ENCODE data around the gene MTNR1B. TPM values are rescaled to one million over a fixed set of nuclear protein-coding genes. Genes with fewer than 3 reads are reported as not detected.

MTNR1B gene
- total RNA-seq, 4 donors from 2014 or later, result not detected

GRCh38 chr11:92965196-92965595, 4.3 kb upstream of the MTNR1B start:
- intact Hi-C loops (cut with DNase I; ENCODE audit: low total_unique reads), result no loop called here
- no peak overlapping the region for H3K4me3 ChIP-seq
- DNase-seq, result no peak
- TF ChIP-seq CTCF (IDR thresholded peaks at IDR 0.05), result no peak
- no peak for TF ChIP-seq POLR2A (IDR thresholded peaks at IDR 0.05)
- no peaks in the 10 kb centered on the region for H3K9me3 ChIP-seq
- no peaks in the 10 kb centered on the region for H3K4me1 ChIP-seq
- no peaks in the 10 kb centered on the region for H3K36me3 ChIP-seq
- no peak overlapping the region for H3K27ac ChIP-seq
- H3K27me3 ChIP-seq, result no peaks in the 10 kb centered on the region

GRCh38 chr11:92967178-92967577, 2.3 kb upstream of the MTNR1B start:
- Histone ChIP-seq H3K27me3 (no peaks in the 10 kb centered on the region), H3K27ac (no peak overlapping the region), H3K4me3 (no peak overlapping the region), H3K9me3 (no peaks in the 10 kb centered on the region), H3K36me3 (no peaks in the 10 kb centered on the region), H3K4me1 (no peaks in the 10 kb centered on the region)
- TF ChIP-seq POLR2A (IDR thresholded peaks at IDR 0.05) (no peak), CTCF (IDR thresholded peaks at IDR 0.05) (no peak)
- DNase-seq, result no peak
- intact Hi-C loops (cut with DNase I; ENCODE audit: low total_unique reads), result no loop called here

GRCh38 chr11:92967867-92968266, 1.6 kb upstream of the MTNR1B start:
- TF ChIP-seq CTCF (IDR thresholded peaks at IDR 0.05) (no peak), POLR2A (IDR thresholded peaks at IDR 0.05) (no peak)
- Histone ChIP-seq H3K4me1 (no peaks in the 10 kb centered on the region), H3K27me3 (no peaks in the 10 kb centered on the region), H3K36me3 (no peaks in the 10 kb centered on the region), H3K4me3 (no peak overlapping the region), H3K9me3 (no peaks in the 10 kb centered on the region), H3K27ac (no peak overlapping the region)
- intact Hi-C loops (cut with DNase I; ENCODE audit: low total_unique reads), result no loop called here
- no peak for DNase-seq

GRCh38 chr11:92969293-92969633, 188 bp upstream of the MTNR1B start:
- TF ChIP-seq CTCF (IDR thresholded peaks at IDR 0.05), result no peak
- no peak for TF ChIP-seq POLR2A (IDR thresholded peaks at IDR 0.05)
- Histone ChIP-seq H3K4me3 (no peak overlapping the region), H3K4me1 (no peaks in the 10 kb centered on the region), H3K9me3 (no peaks in the 10 kb centered on the region), H3K36me3 (no peaks in the 10 kb centered on the region), H3K27ac (no peak overlapping the region), H3K27me3 (no peaks in the 10 kb centered on the region)
- no peak for DNase-seq
- intact Hi-C loops (cut with DNase I; ENCODE audit: low total_unique reads), result no loop called here

- H3K27ac ChIP-seq, result no peak overlapping the region
- DNase-seq, result no peak
- no peaks in the 10 kb centered on the region for H3K4me1 ChIP-seq
- H3K27me3 ChIP-seq, result no peaks in the 10 kb centered on the region
- intact Hi-C loops (cut with DNase I; ENCODE audit: low total_unique reads), result no loop called here
- H3K36me3 ChIP-seq, result no peaks in the 10 kb centered on the region
- no peaks in the 10 kb centered on the region for H3K9me3 ChIP-seq
- H3K4me3 ChIP-seq, result no peak overlapping the region
- no peak for TF ChIP-seq CTCF (IDR thresholded peaks at IDR 0.05)
- no peak for TF ChIP-seq POLR2A (IDR thresholded peaks at IDR 0.05)
Measured at GRCh38 chr11:92972248-92972647, 2.8 kb downstream of the MTNR1B start.
